Measurements from ENCODE around the gene EPDR1.
A peak's percentile ranks its signal among the peaks of the same experiment; 100 is the strongest.

GRCh38 chr7:37916673-37917660 is 3.5 kb upstream of the EPDR1 start, which contains the start of gene SFRP4:
- TF ChIP-seq CTCF (IDR thresholded peaks at IDR 0.05; ENCODE audit: poor library complexity, severe bottlenecking) (peak; percentile 52), RAD21 (conservative IDR thresholded peaks at IDR 0.05) (no peak)

All from neural cell (in vitro differentiated cells).